ENCODE measurements around the gene UBE2R2. TPM values are rescaled to one million over a fixed set of nuclear protein-coding genes. Genes with fewer than 3 reads are reported as not detected.

The UBE2R2 gene
- polyA plus RNA-seq, 1 donor from 2014 or later, result 45.0 TPM

GRCh38 chr9:33817327-33818166, 587 bp downstream of the UBE2R2 start:
- Histone ChIP-seq H3K79me2 (replicated peaks; ENCODE audit: insufficient read depth, low read length) (peaks cover 50% of the 10 kb centered on the region), H4K20me1 (ENCODE audit: insufficient read depth) (no peaks in the 10 kb centered on the region), H3K27me3 (ENCODE audit: insufficient read depth, low read depth, low read length) (no peaks in the 10 kb centered on the region), H3K4me3 (ENCODE audit: low read length) (peak overlapping the region; percentile 77), H3F3A (ENCODE audit: insufficient read depth, low read length, poor library complexity, severe bottlenecking) (no peaks in the 10 kb centered on the region), H2AFZ (ENCODE audit: low read depth, low read length) (peak overlapping the region; percentile 56), H3K9ac (ENCODE audit: low read length) (peak overlapping the region; percentile 99), H3K27ac (ENCODE audit: low read length) (peak overlapping the region; percentile 97), H3K9me3 (ENCODE audit: low read length) (no peaks in the 10 kb centered on the region), H3K4me2 (ENCODE audit: low read length) (no peak overlapping the region), H3K9me2 (ENCODE audit: insufficient read depth, low read length) (no peaks in the 10 kb centered on the region), H3K36me3 (ENCODE audit: insufficient read depth, low read length) (no peaks in the 10 kb centered on the region)
- peak; percentile 30 for TF ChIP-seq REST (IDR thresholded peaks at IDR 0.05; ENCODE audit: borderline replicate concordance)
- no peak for TF ChIP-seq EZH2 (IDR thresholded peaks at IDR 0.05; ENCODE audit: borderline replicate concordance, insufficient read depth, low read length, poor library complexity, severe bottlenecking)
- no peak for TF ChIP-seq EP300 (conservative IDR thresholded peaks at IDR 0.05; ENCODE audit: poor library complexity, severe bottlenecking)
- TF ChIP-seq TAF1 (IDR thresholded peaks at IDR 0.05; ENCODE audit: low read depth), result peak; percentile 69
- TF ChIP-seq POLR2AphosphoS5 (IDR thresholded peaks at IDR 0.05), result peak; percentile 50
- TF ChIP-seq MXI1 (conservative IDR thresholded peaks at IDR 0.05; ENCODE audit: poor library complexity, severe bottlenecking), result peak; percentile 20

GRCh38 chr9:33818167-33818846, 1.3 kb downstream of the UBE2R2 start:
- H3K27me3 ChIP-seq (ENCODE audit: insufficient read depth, low read depth, low read length), result no peaks in the 10 kb centered on the region
- H3K36me3 ChIP-seq (ENCODE audit: insufficient read depth, low read length), result no peaks in the 10 kb centered on the region
- TF ChIP-seq POLR2AphosphoS5 (IDR thresholded peaks at IDR 0.05) (peak; percentile 13), MXI1 (conservative IDR thresholded peaks at IDR 0.05; ENCODE audit: poor library complexity, severe bottlenecking) (peak; percentile 26), TAF1 (IDR thresholded peaks at IDR 0.05; ENCODE audit: low read depth) (peak; percentile 19), SMC3 (conservative IDR thresholded peaks at IDR 0.05; ENCODE audit: poor library complexity) (no peak), RAD21 (conservative IDR thresholded peaks at IDR 0.05) (no peak)
- H3K9ac ChIP-seq (ENCODE audit: low read length), result peak overlapping the region; percentile 99
- H4K20me1 ChIP-seq (ENCODE audit: insufficient read depth), result no peaks in the 10 kb centered on the region
- peaks cover 57% of the 10 kb centered on the region for H3K79me2 ChIP-seq (replicated peaks; ENCODE audit: insufficient read depth, low read length)
- H3K9me3 ChIP-seq (ENCODE audit: low read length), result no peaks in the 10 kb centered on the region
- H3K27ac ChIP-seq (ENCODE audit: low read length), result peak overlapping the region; percentile 97
- H2AFZ ChIP-seq (ENCODE audit: low read depth, low read length), result no peak overlapping the region
- H3F3A ChIP-seq (ENCODE audit: insufficient read depth, low read length, poor library complexity, severe bottlenecking), result no peaks in the 10 kb centered on the region
- peak overlapping the region; percentile 85 for H3K4me2 ChIP-seq (ENCODE audit: low read length)
- peak overlapping the region; percentile 77 for H3K4me3 ChIP-seq (ENCODE audit: low read length)
- no peaks in the 10 kb centered on the region for H3K9me2 ChIP-seq (ENCODE audit: insufficient read depth, low read length)

Measured in neural cell (in vitro differentiated cells).